ENCODE results near the gene ZNF764.

DNA sequence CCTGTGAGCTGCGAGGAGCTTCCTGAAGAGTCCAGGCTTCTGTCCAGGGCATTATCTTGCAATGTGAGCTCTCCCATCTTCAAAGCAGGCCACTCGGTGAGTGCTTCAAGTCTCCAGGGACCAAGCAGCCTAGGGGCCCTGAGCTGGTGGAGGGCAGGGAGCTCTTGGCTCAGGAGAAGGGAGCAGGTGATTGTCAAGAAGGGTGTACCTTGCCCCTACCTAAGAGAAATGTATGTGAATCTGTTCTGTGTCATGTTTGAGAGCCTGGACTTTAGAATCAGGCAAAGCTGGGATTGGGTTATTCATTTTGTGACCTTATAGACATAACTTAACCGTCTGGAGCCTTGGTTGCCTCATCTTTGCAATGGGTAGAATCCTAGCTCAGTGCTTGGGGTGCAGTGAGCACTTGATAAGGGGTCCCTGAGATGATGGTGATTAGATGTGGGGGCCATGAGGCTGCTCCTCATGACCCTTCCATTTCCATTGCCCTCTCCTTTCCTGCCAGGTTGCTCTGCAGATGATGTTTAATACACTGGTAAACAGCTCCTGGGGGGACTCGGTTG lies 47.7 kb downstream of the ZNF764 start:
- TF ChIP-seq, protein P1, sequence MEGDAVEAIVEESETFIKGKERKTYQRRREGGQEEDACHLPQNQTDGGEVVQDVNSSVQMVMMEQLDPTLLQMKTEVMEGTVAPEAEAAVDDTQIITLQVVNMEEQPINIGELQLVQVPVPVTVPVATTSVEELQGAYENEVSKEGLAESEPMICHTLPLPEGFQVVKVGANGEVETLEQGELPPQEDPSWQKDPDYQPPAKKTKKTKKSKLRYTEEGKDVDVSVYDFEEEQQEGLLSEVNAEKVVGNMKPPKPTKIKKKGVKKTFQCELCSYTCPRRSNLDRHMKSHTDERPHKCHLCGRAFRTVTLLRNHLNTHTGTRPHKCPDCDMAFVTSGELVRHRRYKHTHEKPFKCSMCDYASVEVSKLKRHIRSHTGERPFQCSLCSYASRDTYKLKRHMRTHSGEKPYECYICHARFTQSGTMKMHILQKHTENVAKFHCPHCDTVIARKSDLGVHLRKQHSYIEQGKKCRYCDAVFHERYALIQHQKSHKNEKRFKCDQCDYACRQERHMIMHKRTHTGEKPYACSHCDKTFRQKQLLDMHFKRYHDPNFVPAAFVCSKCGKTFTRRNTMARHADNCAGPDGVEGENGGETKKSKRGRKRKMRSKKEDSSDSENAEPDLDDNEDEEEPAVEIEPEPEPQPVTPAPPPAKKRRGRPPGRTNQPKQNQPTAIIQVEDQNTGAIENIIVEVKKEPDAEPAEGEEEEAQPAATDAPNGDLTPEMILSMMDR (IDR thresholded peaks at IDR 0.05) = no peak
- no peak for TF ChIP-seq POLR2A (IDR thresholded peaks at IDR 0.05; ENCODE audit: low read depth)

Data from esophagus muscularis mucosa (tissue), 3 donors.